ENCODE measurements around the gene MYL12A.

The MYL12A gene

DNA sequence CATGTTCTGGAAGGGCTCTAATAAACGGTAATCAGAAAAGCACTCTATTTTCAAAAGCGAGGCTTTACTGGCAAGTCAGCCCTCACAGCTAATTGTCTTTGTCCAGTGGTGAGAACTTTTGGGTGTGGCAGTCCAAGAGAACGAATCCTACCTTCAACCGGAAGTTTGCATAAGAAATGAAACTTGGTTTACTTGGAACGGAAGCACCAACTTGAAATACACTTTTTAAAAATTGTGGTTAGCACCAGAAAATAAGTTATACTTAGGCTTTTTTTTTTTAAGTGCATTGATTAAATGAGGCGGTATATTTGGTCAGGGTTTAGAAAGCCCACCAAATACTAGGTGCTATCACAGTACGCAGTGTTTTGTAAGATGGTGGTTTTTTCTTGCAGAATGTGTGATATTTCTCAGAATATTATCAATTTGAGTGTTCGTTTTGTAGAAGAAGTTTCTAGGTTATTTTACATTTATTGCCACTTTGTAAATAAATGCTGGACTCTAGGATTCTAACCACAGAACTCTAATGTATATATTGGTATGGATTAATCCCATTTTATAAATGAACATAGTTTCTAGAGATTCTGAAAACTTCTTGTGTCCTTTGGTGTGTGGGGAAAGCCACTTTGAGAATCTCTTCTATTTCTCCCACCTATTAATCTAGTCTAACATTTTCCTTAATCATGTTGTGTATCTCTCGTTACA lies 1.2 kb downstream of the MYL12A start:
- no peaks in the 10 kb centered on the region for H3K27me3 ChIP-seq (ENCODE audit: insufficient read depth, poor library complexity, severe bottlenecking)
- TF ChIP-seq, protein P1, sequence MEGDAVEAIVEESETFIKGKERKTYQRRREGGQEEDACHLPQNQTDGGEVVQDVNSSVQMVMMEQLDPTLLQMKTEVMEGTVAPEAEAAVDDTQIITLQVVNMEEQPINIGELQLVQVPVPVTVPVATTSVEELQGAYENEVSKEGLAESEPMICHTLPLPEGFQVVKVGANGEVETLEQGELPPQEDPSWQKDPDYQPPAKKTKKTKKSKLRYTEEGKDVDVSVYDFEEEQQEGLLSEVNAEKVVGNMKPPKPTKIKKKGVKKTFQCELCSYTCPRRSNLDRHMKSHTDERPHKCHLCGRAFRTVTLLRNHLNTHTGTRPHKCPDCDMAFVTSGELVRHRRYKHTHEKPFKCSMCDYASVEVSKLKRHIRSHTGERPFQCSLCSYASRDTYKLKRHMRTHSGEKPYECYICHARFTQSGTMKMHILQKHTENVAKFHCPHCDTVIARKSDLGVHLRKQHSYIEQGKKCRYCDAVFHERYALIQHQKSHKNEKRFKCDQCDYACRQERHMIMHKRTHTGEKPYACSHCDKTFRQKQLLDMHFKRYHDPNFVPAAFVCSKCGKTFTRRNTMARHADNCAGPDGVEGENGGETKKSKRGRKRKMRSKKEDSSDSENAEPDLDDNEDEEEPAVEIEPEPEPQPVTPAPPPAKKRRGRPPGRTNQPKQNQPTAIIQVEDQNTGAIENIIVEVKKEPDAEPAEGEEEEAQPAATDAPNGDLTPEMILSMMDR (IDR thresholded peaks at IDR 0.05; ENCODE audit: poor library complexity, severe bottlenecking), result no peak
- no peak for DNase-seq (ENCODE audit: low spot score)

DNA sequence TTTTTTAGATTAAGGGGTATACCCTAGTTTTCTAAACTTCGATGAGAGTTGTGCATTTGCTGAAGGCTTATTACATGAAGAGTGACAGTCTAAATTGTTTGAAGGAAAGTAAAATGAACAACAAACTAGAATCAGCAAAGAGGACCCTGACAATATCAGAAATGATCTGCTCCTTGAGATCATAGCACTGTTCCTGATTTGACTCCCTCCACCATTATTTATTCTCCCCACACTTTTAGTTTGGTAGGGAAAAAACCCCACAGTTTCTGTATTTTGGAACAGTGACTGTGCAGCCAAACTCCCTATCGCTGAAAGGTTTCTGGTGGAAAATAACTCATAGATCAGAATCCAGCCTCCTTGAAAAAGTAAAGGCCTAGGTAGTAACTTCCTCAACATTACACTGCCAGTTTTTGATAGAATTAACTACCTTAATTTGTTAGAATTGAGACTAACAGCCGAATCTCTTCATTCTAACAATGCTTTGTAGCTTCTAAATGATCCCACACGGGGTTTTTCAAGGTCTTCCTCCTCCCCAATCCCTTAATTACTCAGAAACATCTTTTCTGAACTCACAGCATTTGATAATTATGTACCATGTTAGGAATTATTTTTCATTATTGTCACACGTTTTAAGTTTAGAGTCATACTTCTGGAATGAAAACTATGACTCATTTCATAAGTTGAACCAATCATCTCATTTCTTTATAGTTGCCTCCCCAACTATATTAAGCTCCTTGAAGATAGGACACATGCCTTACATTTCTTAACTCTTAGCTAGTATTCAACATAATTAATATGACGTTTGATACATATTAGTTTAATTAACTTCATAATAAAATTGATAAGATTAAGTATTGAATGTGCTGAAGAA lies 2.9 kb downstream of the MYL12A start:
- Histone ChIP-seq H3K4me1 (ENCODE audit: insufficient read depth, poor library complexity, severe bottlenecking) (peaks cover 35% of the 10 kb centered on the region), H3K27me3 (ENCODE audit: insufficient read depth, poor library complexity, severe bottlenecking) (no peaks in the 10 kb centered on the region), H3K4me3 (ENCODE audit: severe bottlenecking) (no peak overlapping the region), H3K36me3 (ENCODE audit: low read depth) (peaks cover 71% of the 10 kb centered on the region), H3K9me3 (ENCODE audit: severe bottlenecking) (no peaks in the 10 kb centered on the region), H3K27ac (ENCODE audit: poor library complexity, severe bottlenecking) (peak overlapping the region; percentile 89)
- ATAC-seq (ENCODE audit: low read depth) (peak; percentile 24), DNase-seq (ENCODE audit: low spot score) (no peak)
- TF ChIP-seq, protein P1 (IDR thresholded peaks at IDR 0.05; ENCODE audit: poor library complexity, severe bottlenecking), result no peak

More for the DNA sequence above, 1.2 kb downstream of the MYL12A start:
- H3K4me3 ChIP-seq (ENCODE audit: severe bottlenecking), result peak overlapping the region; percentile 93
- H3K27ac ChIP-seq (ENCODE audit: poor library complexity, severe bottlenecking), result peak overlapping the region; percentile 89
- ATAC-seq (ENCODE audit: low read depth), result no peak
- peaks cover 41% of the 10 kb centered on the region for H3K4me1 ChIP-seq (ENCODE audit: insufficient read depth, poor library complexity, severe bottlenecking)
- no peaks in the 10 kb centered on the region for H3K9me3 ChIP-seq (ENCODE audit: severe bottlenecking)
- H3K36me3 ChIP-seq (ENCODE audit: low read depth), result peaks cover 55% of the 10 kb centered on the region

DNA sequence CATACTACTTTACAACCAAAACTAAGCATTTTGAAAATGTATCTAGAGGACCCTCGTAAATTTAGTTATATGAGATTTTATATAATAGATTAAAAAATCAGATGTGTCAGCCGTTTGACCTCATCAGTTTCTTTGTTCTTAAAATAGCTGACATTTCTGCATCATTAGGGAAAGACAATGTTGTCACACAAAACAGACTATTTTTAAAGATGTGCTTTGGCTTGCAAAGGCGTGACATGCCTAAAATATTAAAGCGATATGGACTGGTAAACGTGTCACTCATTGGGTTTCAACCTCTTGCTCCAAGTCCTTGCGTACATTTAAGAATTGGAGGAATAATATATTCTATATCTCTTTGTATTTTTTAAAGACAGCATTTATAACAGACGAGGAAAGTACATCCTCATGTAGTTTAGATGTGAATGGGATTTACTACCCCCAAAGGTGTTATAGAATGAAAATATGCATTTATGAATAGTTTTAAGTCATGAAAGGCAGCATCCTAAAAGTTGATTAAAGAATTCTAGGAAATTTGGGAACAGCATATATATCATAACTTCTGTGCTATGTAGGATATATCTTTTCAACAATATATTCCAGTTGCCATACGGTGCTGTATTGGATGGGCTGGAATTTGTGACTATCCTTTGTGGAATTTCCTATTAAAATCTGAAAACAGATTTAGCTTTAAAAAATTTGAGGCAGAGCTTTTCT lies 3.8 kb downstream of the MYL12A start:
- H3K27me3 ChIP-seq (ENCODE audit: insufficient read depth, poor library complexity, severe bottlenecking), result no peaks in the 10 kb centered on the region
- H3K36me3 ChIP-seq (ENCODE audit: low read depth), result peaks cover 81% of the 10 kb centered on the region
- H3K4me3 ChIP-seq (ENCODE audit: severe bottlenecking), result no peak overlapping the region
- no peaks in the 10 kb centered on the region for H3K9me3 ChIP-seq (ENCODE audit: severe bottlenecking)
- no peak for DNase-seq (ENCODE audit: low spot score)
- TF ChIP-seq, protein P1 (IDR thresholded peaks at IDR 0.05; ENCODE audit: poor library complexity, severe bottlenecking), result no peak
- peak overlapping the region; percentile 89 for H3K27ac ChIP-seq (ENCODE audit: poor library complexity, severe bottlenecking)
- no peak for ATAC-seq (ENCODE audit: low read depth)
- H3K4me1 ChIP-seq (ENCODE audit: insufficient read depth, poor library complexity, severe bottlenecking), result peaks cover 40% of the 10 kb centered on the region

DNA sequence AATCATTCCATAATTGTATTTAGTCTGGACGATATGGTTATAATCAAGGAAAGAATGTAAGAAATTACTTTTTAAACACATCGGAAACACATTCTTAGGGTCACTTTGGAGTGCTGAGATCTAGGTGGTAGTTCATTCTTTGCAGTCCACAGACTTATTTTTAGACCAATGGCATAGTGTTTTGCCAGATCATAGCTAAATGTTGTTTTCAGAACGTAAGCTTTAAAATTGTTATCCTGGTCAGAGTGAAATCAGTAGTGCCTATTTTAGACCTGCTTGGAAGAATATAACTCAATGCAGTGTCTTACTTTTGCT lies 4.3 kb downstream of the MYL12A start:
- no peak for DNase-seq (ENCODE audit: low spot score)
- ATAC-seq (ENCODE audit: low read depth), result no peak
- Histone ChIP-seq H3K27ac (ENCODE audit: poor library complexity, severe bottlenecking) (peak overlapping the region; percentile 89), H3K27me3 (ENCODE audit: insufficient read depth, poor library complexity, severe bottlenecking) (no peaks in the 10 kb centered on the region), H3K4me1 (ENCODE audit: insufficient read depth, poor library complexity, severe bottlenecking) (peaks cover 45% of the 10 kb centered on the region), H3K4me3 (ENCODE audit: severe bottlenecking) (no peak overlapping the region), H3K9me3 (ENCODE audit: severe bottlenecking) (no peaks in the 10 kb centered on the region), H3K36me3 (ENCODE audit: low read depth) (peaks cover 86% of the 10 kb centered on the region)
- TF ChIP-seq, protein P1 (IDR thresholded peaks at IDR 0.05; ENCODE audit: poor library complexity, severe bottlenecking), result no peak
